C1 segment of cervical spinal cord (tissue), 14 donors: ENCODE results near the gene PCLO.
A peak's percentile ranks its signal among the peaks of the same experiment; 100 is the strongest.
"Not testable (repeated sequence)": the region's sequence is repeated elsewhere in the genome, so short reads cannot be mapped to it uniquely, and the experiment has no call there.

ENCODE experiments used
- DNase-seq, 14 donors: peaks; one replicate each; lab custom pipeline; 2025; lab: John Stamatoyannopoulos, UW

PCLO gene

DNA sequence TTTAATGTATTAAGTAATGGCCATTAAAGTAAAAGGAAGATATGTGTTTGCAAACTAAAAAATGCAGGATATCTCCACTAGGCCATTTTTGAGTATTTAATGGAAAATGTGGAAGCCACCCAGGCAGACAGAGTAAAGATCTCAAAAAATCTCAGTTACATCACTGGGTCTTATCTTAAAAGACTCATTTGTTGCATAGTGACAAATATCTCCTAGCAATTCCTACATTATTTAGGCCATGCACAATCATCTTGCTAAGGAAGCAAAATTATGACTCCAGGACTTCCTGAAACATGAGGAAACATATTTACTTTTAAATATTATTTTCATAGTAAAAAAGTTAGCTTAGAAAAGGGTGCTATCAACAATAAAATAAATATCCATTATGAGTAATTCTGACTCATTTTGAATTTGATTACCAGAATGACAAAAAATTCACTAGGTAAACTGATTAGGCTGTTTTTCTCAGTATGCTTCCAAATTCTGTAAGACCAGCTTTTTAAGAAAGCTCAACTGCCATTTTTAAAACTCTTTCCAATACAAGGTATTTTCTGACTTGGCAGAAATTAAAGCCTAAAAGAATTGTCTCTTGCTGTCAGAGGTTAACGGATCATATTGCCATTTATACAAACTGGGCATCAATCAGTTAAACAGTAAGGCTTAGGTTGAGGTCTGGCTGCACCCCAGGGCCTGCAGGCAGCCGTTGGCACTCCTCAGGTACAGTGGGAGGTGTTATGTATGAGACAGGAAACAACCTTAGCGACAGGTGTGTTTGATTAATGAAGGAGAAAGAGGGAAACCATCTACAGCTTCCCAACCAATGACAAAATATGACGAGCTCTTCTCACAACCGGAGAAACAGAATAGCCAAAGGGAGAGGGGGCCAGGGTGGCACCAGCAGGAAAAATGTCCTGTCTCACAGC, 31.8 kb downstream of the PCLO start:
- peak in 1 of 14 donors; percentile 81 for DNase-seq

DNA sequence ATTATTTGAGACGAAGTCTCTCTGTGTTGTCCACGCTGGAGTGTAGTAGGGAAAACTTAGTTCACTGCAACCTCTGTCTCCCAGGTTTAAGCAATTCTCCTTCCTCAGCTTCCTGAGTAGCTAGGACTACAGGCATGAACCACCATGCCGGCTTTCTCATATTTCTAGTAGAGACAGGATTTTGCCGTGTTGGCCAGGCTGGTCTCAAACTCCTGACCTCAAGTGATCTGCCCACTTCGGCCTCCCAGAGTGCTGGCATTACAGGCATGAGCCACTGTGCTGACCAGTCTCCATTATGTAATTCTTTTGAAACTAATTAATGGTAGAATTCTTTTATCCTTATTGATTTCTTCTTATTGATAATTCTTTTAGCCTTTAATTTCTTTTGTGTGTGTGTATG, 32.5 kb downstream of the PCLO start:
- no peak for DNase-seq

GRCh38 chr7:83119494-83119893, 43.2 kb downstream of the PCLO start:
- no peak for DNase-seq

DNA sequence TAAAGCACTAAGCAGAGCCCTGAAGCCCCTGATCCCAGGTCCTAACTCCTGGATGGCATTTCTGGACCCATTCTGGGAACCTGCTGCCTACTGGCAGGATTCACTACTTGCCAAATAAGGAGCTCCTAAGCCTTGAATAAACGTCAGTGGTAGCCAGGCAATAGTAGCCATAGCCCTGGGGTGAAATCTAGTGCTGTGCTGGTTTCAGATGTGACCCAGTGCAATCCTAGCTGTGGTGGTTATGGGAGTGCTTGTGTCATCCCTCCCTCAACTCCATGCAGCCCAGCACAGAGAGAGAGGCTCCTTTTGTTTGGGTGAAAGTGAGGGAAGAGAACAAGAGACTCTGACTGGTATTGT, 43.7 kb downstream of the PCLO start:
- no peak for DNase-seq

DNA sequence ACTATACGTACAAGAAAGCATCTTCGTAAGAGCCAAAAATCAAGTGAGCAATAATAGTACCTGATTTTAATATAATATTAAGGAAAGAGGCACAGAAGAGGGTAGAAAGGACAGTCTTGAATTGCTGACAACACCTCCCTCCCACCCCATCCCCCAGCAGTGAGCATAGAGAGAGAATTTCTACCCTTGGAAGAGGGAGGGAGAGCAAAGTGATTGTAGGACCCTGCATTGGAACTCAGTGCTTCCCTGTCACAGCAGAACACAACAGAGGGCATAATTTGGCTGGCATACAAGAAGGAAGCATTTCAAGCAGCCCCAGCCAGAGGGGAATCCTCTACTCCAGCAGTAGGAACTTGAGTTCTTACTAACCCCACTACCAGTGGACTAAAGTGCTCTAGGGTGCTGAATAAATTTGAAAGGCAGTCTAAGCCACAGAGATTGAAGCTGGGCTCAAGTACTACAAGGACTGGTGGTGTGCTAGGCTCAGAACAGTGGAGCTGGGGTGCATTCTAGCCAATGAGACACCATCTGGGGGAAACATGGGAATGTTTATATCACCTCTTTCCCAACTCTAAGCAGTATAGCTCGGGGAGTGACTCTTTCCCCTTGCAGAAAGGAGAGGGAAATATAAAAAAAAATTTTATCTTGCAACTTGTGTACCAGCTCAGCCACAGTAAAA, 44.2 kb downstream of the PCLO start:
- no peak for DNase-seq

GRCh38 chr7:83117466-83117865, 45.2 kb downstream of the PCLO start:
- DNase-seq: no peak

- DNase-seq: no peak
These were observed 51.3 kb downstream of the PCLO start for GRCh38 chr7:83111391-83111790.

DNA sequence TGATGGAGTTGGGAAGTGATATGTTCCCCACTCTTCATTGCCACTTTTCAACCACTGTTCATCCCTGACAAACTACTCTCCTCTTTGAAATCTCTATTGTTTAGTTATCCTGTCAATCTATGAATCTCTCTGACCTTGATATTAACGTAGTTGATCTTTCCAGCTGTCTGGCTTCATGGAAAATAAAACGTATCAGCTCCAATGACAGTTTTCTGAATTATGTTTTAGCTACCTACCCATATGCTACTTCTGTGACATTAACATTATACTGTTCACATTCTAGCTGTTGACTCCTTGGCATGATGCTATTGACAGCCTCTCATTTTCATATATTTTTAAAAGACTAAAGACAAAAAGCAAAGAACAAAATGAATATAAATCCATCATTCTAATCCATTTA, 53.3 kb downstream of the PCLO start:
- DNase-seq: no peak

GRCh38 chr7:83105948-83106347, 56.7 kb downstream of the PCLO start:
- DNase-seq: peak in 2 of 14 donors; percentile 0 to 70

DNA sequence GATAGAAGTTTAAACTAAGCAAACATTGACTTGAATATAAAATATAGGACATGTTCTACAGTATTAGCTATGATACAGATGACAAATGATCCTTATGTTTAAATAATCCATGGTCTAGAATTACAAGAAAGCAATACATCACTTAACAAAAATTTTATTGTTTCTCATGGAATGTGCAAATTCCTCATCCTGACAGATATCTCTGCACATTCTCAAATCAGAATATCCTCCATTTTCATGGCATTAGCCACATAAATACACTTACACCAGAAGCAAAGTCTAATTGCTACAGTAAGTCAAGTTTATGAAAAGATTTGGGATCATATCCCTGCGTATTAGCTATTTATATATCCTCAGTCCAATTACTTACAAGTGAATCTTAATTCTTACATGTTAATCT, 57.6 kb downstream of the PCLO start:
- DNase-seq: no peak

DNA sequence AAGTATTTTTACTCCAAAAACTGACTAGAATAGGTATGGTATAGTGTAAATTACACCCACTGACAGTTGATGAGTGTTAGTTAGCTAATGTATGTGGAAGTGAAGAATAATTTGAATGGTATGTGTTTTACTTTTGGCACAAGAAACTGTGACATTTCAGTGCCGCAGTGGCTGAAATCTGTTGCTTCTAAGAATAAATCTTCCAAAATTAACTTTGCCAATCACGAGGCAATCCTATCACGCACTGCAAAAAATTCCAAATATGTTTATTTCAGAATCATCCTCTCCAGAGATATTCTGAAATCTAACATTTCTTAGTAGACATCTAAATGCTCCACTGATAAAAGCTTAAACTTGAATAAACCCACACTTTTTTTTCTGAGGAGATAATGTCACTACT, 61.2 kb downstream of the PCLO start:
- peak in 1 of 14 donors; percentile 74 for DNase-seq

GRCh38 chr7:83096065-83096580, 66.6 kb downstream of the PCLO start:
- no peak for DNase-seq

DNA sequence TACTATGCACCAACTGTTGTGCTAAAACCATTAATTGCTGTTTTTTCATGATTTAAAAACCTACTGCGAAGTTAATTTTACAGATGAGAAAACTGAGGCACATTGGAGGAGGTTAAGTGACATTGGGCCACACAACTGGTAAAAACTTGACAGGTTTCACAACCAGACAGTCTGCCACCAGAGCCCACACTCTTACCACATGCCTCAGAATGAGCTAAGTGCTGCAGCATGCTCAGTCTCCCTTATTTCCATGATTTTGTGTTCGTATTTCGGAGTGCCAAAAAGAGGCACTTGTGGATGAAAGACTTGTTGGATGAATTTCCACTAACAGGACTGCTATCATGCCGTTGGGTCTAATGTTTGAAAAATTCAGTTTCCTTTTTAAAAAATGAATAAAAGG, 77.4 kb downstream of the PCLO start:
- no peak for DNase-seq

GRCh38 chr7:83079879-83080278, 82.8 kb downstream of the PCLO start:
- not testable (repeated sequence) for DNase-seq

- no peak for DNase-seq
These were observed 85.4 kb downstream of the PCLO start for GRCh38 chr7:83077328-83077727.

GRCh38 chr7:83072576-83073517, 89.8 kb downstream of the PCLO start:
- no peak for DNase-seq

- no peak for DNase-seq
These were observed 97.0 kb downstream of the PCLO start for GRCh38 chr7:83065714-83066113.

DNA sequence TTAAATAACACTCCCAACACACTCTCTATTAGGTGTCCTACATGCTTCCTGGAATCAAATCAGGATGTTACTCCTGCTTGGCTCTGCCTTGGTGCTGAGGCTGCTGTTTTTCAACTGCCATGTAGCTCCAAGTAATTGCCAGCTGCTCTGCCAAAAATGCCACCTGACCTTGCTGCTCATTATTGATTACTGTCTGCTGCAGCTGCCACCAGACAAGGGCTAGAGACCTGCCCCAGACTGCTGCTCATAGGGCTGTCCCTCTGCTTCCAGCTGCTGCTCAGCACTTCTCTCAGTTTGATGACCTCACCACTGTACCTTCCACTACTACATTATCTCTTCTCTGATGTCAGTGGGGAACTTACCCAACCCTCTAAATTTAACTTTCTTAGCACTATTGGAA, 102.5 kb downstream of the PCLO start:
- DNase-seq: peak in 3 of 14 donors; percentile 0 to 19 (median 1)

DNA sequence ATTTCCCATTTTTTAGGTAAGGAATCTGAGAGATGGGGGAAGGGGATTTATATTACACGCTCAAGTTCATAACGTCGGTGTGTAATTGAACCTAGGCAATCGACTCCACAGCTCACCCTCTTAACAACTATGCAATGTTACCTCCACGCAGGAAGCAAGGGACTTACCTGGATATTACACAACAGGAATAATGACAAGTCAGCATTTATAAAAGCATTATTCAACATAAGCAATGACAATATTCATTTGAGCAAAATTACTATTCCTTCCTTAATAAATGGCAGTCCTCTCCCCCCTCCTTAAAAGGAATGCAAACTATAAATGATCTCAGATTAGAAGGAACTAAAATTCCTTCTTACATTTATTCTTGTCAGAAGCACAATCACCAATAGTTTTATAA, 104.0 kb downstream of the PCLO start:
- no peak for DNase-seq

GRCh38 chr7:83055197-83055596, 107.5 kb downstream of the PCLO start:
- DNase-seq: no peak

GRCh38 chr7:83054472-83054871, 108.2 kb downstream of the PCLO start:
- no peak for DNase-seq

GRCh38 chr7:83053965-83054364, 108.7 kb downstream of the PCLO start:
- DNase-seq: no peak
